ENCODE data around the gene RBM4.

Gene RBM4

DNA sequence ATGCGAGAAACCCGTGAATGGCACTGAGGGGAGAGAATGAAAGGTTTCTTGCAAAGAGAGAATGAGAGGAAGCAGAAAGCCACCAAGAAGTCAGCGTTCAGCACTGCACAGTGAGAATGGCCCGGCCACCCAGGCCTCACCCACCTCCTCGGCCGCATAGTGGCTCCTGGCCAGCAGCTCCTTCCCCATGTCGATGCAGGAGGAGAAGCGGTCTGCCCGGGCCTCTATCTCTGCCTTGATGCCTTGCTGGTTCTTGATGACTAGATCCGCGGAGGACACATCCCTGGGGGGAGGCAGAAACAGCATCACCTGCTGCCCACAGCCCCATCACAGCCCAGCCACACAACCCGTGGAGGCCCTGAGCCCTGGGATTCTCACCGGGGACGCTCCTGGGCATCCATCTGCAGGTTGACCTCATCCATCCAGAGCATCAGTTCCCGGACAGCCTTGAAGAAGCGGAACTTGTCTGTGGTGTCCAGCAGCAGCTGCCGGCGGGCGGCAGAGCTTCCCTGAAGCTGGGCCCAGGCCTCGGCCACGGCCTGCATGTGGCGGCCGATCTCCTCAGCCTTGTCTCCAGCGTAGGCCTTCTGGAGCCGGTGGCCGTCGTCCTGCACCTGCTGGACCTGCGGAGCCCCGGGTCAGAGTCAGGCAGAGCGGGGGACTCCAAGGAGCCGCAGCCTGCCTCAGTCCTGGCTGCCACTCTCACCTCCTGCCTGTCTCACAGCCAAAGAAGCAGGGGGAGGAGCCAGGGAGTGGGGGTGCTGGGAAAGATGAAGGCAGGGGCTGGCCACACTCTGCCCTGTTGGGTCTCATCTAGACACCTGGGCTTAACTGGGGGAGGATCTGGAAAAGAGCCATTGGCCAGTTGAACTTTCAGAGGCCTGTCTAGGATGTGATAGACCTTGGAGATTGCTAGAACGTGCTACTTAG lies 51.4 kb downstream of the RBM4 start:
- DNase-seq (ENCODE audit: low spot score) = no peak

DNA sequence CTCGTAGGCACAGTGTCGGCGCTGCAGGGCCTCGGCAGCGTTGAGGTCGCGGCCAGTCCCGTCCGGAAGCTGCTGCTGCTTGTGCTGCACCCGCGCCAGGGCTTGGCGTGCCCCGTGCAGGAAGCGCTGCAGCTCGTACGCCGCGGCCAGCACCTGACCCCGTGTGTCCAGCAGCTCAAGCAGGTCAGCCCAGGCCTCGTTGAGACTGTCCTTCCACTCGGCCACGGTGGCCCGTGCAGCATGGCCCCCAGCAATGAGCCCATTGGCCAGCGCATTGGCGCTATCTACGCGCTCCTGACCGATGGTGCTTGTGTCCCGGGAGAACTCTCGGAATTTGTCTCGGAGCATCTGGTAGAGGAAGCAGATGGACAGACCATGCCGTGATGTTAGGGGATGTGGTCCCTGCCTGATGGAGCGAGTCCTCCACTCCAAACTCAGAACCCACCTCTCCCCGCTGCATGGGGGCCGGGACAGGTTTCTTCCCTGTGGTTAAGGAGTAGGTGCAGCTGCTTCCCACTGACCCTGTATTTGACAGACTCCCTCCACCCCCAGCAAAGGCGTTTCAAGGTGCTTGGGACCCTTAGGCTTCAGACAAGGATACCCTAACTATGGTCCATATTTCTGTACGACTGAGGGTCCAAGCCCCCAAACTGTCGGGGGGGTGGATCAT lies 52.9 kb downstream of the RBM4 start:
- no peak for DNase-seq (ENCODE audit: low spot score)

DNA sequence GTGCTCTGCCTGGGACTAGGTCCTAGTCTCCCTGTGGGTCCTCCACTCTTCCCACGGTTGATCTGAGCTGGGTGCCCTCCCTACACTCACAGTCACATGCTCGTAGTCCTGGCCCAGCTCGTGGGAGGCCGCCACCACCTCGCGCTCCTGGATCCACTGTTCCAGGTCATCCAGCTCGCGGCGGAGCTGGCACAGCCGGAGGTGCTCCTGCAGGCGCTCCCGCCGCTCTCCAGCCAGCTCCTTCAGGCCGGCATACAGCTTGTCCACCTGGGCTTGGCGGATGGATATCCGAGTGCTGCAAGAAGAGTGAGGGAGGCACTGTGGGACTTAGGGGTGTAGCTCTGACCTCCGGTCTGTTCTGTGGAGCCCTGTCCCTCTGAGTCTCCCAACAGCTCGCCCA lies 53.9 kb downstream of the RBM4 start:
- no peak for DNase-seq (ENCODE audit: low spot score)

DNA sequence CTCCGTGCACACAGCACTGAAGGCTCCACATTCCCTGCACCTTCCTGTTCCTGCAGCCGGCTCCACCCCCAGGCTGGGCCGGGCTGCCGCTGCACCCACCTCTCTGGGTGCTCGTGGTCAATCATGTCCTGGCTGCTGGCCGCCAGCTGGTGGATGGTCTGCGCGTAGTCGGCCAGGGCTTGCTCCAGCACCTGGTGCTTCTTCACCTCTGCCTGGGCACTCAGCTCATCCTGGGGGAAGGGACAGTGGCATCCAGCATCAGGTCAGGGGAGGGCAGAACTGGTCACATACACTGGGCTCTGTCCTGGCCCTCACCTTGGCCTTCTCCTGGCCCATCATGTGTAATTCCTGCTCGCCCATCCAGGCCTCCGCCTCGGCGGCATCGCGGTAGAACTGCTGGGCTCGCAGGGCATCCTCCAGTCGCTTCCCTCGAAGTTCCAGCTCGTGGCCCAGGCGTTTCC lies 54.4 kb downstream of the RBM4 start:
- DNase-seq (ENCODE audit: low spot score) = no peak

DNA sequence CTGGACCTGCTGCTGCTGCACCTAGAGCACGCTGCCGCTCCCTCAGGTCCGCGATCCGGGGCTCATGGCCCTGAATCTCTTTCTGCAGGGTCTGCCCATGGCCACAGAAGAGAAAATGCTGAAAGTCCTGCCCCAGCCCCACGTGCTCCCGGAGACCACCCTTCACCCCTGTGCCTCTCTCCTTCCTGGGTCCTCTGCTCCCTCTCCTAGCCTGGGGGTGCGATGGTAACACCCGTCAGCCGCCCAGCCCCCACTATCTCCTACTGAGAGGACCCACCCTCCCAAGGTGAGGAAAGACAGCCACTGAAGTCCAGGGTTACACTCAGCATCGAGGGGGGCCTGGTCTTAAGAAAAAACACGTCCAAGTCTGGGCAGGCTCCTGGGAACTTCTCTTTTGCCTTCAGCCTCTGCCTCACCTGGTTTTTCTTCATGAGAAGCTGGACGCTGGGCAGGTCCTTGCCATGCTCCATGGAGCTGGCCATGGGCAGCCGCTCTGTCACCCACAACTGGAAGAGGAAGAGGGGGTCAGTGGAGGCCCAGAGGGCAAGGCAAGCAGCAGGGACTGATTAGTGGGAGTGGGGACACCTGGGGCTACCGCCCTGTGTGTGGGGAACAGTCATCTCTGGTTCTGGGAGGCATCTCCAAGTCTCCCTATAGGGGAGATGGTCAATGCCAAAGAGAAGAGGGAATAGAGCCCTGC lies 55.0 kb downstream of the RBM4 start:
- DNase-seq (ENCODE audit: low spot score) = no peak

DNA sequence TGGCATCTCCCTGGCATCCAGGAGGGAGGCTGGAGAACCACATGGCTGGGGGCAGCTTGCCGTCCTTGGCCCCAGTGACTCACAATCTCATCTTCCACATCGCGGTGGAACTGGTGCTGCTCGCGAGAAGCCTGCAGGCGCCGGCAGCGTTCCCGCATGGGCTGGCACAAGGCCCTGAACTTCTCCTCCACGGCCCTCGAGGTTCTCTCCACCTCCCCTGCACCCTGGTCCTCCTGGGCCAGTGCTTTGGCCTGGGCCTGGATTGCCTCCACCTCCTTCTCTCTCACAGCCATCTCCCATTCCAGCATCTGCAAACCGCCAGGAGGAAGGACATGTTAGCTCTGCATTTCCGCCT lies 55.5 kb downstream of the RBM4 start:
- DNase-seq (ENCODE audit: low spot score) = no peak

DNA sequence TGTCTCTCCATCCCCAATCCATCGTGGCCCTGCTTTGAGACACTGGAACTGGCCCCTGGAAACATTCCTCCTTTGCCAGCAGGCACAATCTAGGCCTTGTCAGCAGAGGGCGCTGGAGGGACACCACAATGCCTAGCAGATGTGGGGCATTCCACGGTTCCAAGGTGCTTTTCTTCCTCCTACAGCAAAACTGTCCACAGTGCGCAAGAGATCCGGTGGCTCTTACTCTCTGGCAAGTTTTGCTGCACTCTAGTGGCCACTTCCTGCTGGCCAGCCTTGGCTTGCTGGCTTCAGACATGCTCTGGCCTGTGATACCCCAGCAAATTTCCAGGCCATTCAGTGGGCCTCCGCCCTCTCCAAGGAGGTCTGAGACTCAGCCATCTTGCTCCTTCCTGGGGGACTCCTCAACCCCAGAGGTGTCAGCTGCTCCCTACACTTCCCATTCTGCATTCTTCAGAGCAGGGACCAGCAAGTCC lies 56.3 kb downstream of the RBM4 start:
- DNase-seq (ENCODE audit: low spot score) = peak; percentile 77

Measured in putamen (tissue), 1 donor.